NT2/D1 (cell line): ENCODE data around the gene GOLGA8K.
"Not testable (repeated sequence)": the region's sequence is repeated elsewhere in the genome, so short reads cannot be mapped to it uniquely, and the experiment has no call there.

Experiments
- DNase-seq: peaks from one replicate; pipeline ENCODE4 v3.0.0-alpha.2; 2011; ENCODE audit warnings: low read depth, low spot score
- H3K27me3 ChIP-seq: 2 replicates; pipeline ENCODE4 v1.6.0; 2011; ENCODE audit warnings: mild to moderate bottlenecking; ENCODE audit not compliant: insufficient read length, insufficient read depth
- H3K36me3 ChIP-seq: 2 replicates; pipeline ENCODE4 v1.6.1; 2011; ENCODE audit warnings: mild to moderate bottlenecking, low read length, mixed read lengths; ENCODE audit not compliant: insufficient read depth, insufficient read length
- H3K4me1 ChIP-seq: 2 replicates; pipeline ENCODE4 v1.5.1; 2011; ENCODE audit not compliant: insufficient read depth, insufficient read length
- H3K4me3 ChIP-seq: 2 replicates; pipeline ENCODE4 v1.5.1; 2011; ENCODE audit warnings: low read depth; ENCODE audit not compliant: insufficient read length
- H3K9ac ChIP-seq: 2 replicates; pipeline ENCODE4 v1.6.0; 2011; ENCODE audit warnings: low read depth; ENCODE audit not compliant: insufficient read length
- H3K9me3 ChIP-seq: 2 replicates; pipeline ENCODE4 v1.5.1; 2011; ENCODE audit warnings: mild to moderate bottlenecking, low read length; ENCODE audit not compliant: insufficient read depth

GOLGA8K gene

GRCh38 chr15:32373707-32374106 is 29.4 kb downstream of the GOLGA8K start:
- not testable (repeated sequence) for H3K4me3 ChIP-seq, H3K9ac ChIP-seq, H3K27me3 ChIP-seq, H3K36me3 ChIP-seq, DNase-seq, H3K9me3 ChIP-seq, H3K4me1 ChIP-seq

- H3K9me3 ChIP-seq, H3K4me1 ChIP-seq, H3K9ac ChIP-seq, DNase-seq, H3K36me3 ChIP-seq, H3K4me3 ChIP-seq, H3K27me3 ChIP-seq: not testable (repeated sequence)
Observed at GRCh38 chr15:32372075-32372474, 31.0 kb downstream of the GOLGA8K start.

GRCh38 chr15:32370526-32370925 is 32.6 kb downstream of the GOLGA8K start:
- not testable (repeated sequence) for H3K4me3 ChIP-seq, H3K9me3 ChIP-seq, H3K4me1 ChIP-seq, DNase-seq, H3K27me3 ChIP-seq, H3K9ac ChIP-seq, H3K36me3 ChIP-seq

GRCh38 chr15:32370064-32370463 is 33.0 kb downstream of the GOLGA8K start:
- H3K9me3 ChIP-seq, H3K9ac ChIP-seq, H3K27me3 ChIP-seq, H3K4me3 ChIP-seq, DNase-seq, H3K4me1 ChIP-seq, H3K36me3 ChIP-seq: not testable (repeated sequence)

GRCh38 chr15:32366492-32366891 is 36.6 kb downstream of the GOLGA8K start:
- not testable (repeated sequence) for H3K36me3 ChIP-seq, H3K9me3 ChIP-seq, H3K27me3 ChIP-seq, DNase-seq, H3K4me1 ChIP-seq, H3K9ac ChIP-seq, H3K4me3 ChIP-seq

- H3K4me3 ChIP-seq, H3K9ac ChIP-seq, H3K36me3 ChIP-seq, DNase-seq, H3K9me3 ChIP-seq, H3K4me1 ChIP-seq, H3K27me3 ChIP-seq: not testable (repeated sequence)
Observed at GRCh38 chr15:32365955-32366354, 37.1 kb downstream of the GOLGA8K start.

- DNase-seq, H3K4me1 ChIP-seq, H3K9ac ChIP-seq, H3K4me3 ChIP-seq, H3K9me3 ChIP-seq, H3K27me3 ChIP-seq, H3K36me3 ChIP-seq: not testable (repeated sequence)
Observed at GRCh38 chr15:32364944-32365343, 38.1 kb downstream of the GOLGA8K start.

- not testable (repeated sequence) for H3K27me3 ChIP-seq, H3K4me1 ChIP-seq, DNase-seq, H3K36me3 ChIP-seq, H3K9ac ChIP-seq, H3K9me3 ChIP-seq, H3K4me3 ChIP-seq
Observed at GRCh38 chr15:32363449-32363848, 39.6 kb downstream of the GOLGA8K start.

GRCh38 chr15:32361662-32362061 is 41.4 kb downstream of the GOLGA8K start:
- not testable (repeated sequence) for H3K9me3 ChIP-seq, H3K4me3 ChIP-seq, DNase-seq, H3K36me3 ChIP-seq, H3K27me3 ChIP-seq, H3K4me1 ChIP-seq, H3K9ac ChIP-seq

GRCh38 chr15:32358462-32358861 is 44.6 kb downstream of the GOLGA8K start:
- H3K27me3 ChIP-seq, DNase-seq, H3K9ac ChIP-seq, H3K4me3 ChIP-seq, H3K36me3 ChIP-seq, H3K4me1 ChIP-seq, H3K9me3 ChIP-seq: not testable (repeated sequence)

GRCh38 chr15:32356909-32357308 is 46.2 kb downstream of the GOLGA8K start:
- not testable (repeated sequence) for H3K9me3 ChIP-seq, H3K36me3 ChIP-seq, H3K27me3 ChIP-seq, DNase-seq, H3K4me1 ChIP-seq, H3K4me3 ChIP-seq, H3K9ac ChIP-seq

- H3K27me3 ChIP-seq, H3K4me3 ChIP-seq, H3K9me3 ChIP-seq, H3K9ac ChIP-seq, DNase-seq, H3K36me3 ChIP-seq, H3K4me1 ChIP-seq: not testable (repeated sequence)
Observed at GRCh38 chr15:32352748-32353147, 50.3 kb downstream of the GOLGA8K start.
